Panc1 (cell line): ENCODE measurements around the gene MAP2K5. TPM values are rescaled to one million over a fixed set of nuclear protein-coding genes. Genes with fewer than 3 reads are reported as not detected.

Experiments
- ATAC-seq: fragments of 200-7000 bp; cut with Tn5 transposase; 2 replicates; pipeline ENCODE4 v1.9.1; 2020; ENCODE audit warnings: mild to moderate bottlenecking, moderate library complexity
- BruUV-seq: library from RNA; stranded (reverse); fragments of 400-500 nt; replicated peaks from 2 replicates; lab custom pipeline; 2021; lab: Mats Ljungman, UMichigan
- CTCF ChIA-PET: fragments of 300-600 bp; sonication (Branson Sonifier 250); formaldehyde crosslinking; loops from one replicate; lab custom pipeline; 2022; ENCODE audit warnings: antibody characterized with exemption; lab: Charles Lee
- POLR2A ChIA-PET: fragments of 300-600 bp; sonication (Branson Sonifier 250); formaldehyde crosslinking; loops from one replicate; lab custom pipeline; 2022; ENCODE audit warnings: antibody characterized with exemption; lab: Charles Lee
- DNase-seq: peaks from one replicate; pipeline ENCODE4 v3.0.0-alpha.2; 2010; ENCODE audit warnings: low read depth, low spot score
- H3K27ac ChIP-seq: 2 replicates; pipeline ENCODE4 v1.5.1; 2011; ENCODE audit warnings: mild to moderate bottlenecking, low read length, inconsistent platforms
- H3K27me3 ChIP-seq: fragments of 200-500 bp; sonication (Bioruptor generic); 2 replicates; pipeline ENCODE4 v1.6.0; 2014; ENCODE audit warnings: low read length, inconsistent platforms; ENCODE audit not compliant: control insufficient read depth, insufficient read depth
- H3K36me3 ChIP-seq: fragments of 200-500 bp; sonication (Bioruptor generic); 2 replicates; pipeline ENCODE4 v1.5.1; 2014; ENCODE audit warnings: inconsistent platforms, mild to moderate bottlenecking, low read length, moderate library complexity; ENCODE audit not compliant: control insufficient read depth, insufficient read depth
- H3K4me1 ChIP-seq: 2 replicates; pipeline ENCODE4 v1.5.1; 2011; ENCODE audit warnings: inconsistent platforms, mild to moderate bottlenecking, low read length, moderate library complexity; ENCODE audit not compliant: control insufficient read depth, insufficient read depth
- H3K4me3 ChIP-seq, 2 experiments: 2 replicates each; pipeline ENCODE4 v1.5.1; 2011 to 2012; ENCODE audit warnings: low read depth in 2 of 2, low read length in 2 of 2, mild to moderate bottlenecking in 2 of 2, inconsistent platforms in 1 of 2, moderate library complexity in 1 of 2
- H3K9me3 ChIP-seq: fragments of 200-500 bp; sonication (Bioruptor generic); 2 replicates; pipeline ENCODE4 v1.5.1; 2014; ENCODE audit warnings: low read depth, mild to moderate bottlenecking, inconsistent platforms, low read length, moderate library complexity; ENCODE audit not compliant: control insufficient read depth, insufficient read depth
- POLR2AphosphoS5 ChIP-seq: IDR thresholded peaks from 2 replicates; pipeline ENCODE4 v1.6.1; 2012; ENCODE audit warnings: mild to moderate bottlenecking, low read depth, low read length, moderate library complexity
- SIN3A ChIP-seq: IDR thresholded peaks from 2 replicates; pipeline ENCODE4 v1.6.1; 2012; ENCODE audit warnings: low read depth, mild to moderate bottlenecking, low read length, moderate library complexity, borderline replicate concordance; ENCODE audit not compliant: insufficient read depth
- TCF7L2 ChIP-seq: IDR thresholded peaks from 2 replicates; pipeline ENCODE4 v1.6.1; 2011; ENCODE audit warnings: mild to moderate bottlenecking, low read depth, low read length, inconsistent platforms
- in situ Hi-C: cut with HindIII; loops from 2 replicates; pipeline ENCODE4 v1.10.0; 2016; ENCODE audit warnings: low sequenced_read_pairs, low pct_unique_long_range_greater_than_20kb
- intact Hi-C: fragments of 100-400 bp; cut with micrococcal nuclease; formaldehyde crosslinking; loops from one replicate; pipeline ENCODE4 v1.10.0; 2022; ENCODE audit not compliant: unreplicated experiment
- total RNA-seq: library from RNA; stranded (reverse); gene quantifications from one replicate; pipeline ENCODE4 v1.2.1, GENCODE V29; 2021; ENCODE audit not compliant: unreplicated experiment
- TF ChIP-seq, protein P1 (sequence below), 2 experiments: IDR thresholded peaks; 2 replicates each; pipeline ENCODE4 v1.6.1; 2011 to 2012; ENCODE audit warnings: low read depth in 2 of 2, control low read depth in 1 of 2, low read length in 1 of 2, mild to moderate bottlenecking in 1 of 2, moderate library complexity in 1 of 2; ENCODE audit not compliant: insufficient read depth in 1 of 2
- TF ChIP-seq, protein P2 (sequence below): fragments of 450-650 bp; IDR thresholded peaks from 2 replicates; pipeline ENCODE4 v1.5.1; 2017; ENCODE audit warnings: mild to moderate bottlenecking

MAP2K5 gene
- total RNA-seq, 1 experiment from 2014 or later = 18.3 TPM

DNA sequence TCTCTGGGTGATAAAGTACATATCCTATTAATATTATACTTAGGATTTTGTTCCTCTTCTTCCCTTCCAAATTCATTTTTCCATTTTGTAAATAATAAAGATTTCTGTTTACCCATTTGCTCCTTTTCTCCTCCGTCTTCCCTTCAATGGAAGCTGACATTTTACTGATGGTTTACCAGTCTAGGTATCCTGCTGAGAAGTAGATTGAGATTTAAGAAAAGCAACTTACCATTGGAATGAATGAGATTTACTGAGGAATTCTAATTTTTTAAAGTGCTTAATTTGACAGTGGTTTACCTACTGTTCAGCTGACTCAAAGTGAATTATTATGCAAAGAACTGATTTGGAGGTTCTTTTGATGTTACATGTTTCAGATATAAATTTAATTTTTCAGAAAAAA is 19.2 kb upstream of the MAP2K5 start:
- H3K9me3 ChIP-seq = no peaks in the 10 kb centered on the region
- TF ChIP-seq TCF7L2 (no peak), POLR2AphosphoS5 (no peak), SIN3A (no peak)
- TF ChIP-seq, protein P1, sequence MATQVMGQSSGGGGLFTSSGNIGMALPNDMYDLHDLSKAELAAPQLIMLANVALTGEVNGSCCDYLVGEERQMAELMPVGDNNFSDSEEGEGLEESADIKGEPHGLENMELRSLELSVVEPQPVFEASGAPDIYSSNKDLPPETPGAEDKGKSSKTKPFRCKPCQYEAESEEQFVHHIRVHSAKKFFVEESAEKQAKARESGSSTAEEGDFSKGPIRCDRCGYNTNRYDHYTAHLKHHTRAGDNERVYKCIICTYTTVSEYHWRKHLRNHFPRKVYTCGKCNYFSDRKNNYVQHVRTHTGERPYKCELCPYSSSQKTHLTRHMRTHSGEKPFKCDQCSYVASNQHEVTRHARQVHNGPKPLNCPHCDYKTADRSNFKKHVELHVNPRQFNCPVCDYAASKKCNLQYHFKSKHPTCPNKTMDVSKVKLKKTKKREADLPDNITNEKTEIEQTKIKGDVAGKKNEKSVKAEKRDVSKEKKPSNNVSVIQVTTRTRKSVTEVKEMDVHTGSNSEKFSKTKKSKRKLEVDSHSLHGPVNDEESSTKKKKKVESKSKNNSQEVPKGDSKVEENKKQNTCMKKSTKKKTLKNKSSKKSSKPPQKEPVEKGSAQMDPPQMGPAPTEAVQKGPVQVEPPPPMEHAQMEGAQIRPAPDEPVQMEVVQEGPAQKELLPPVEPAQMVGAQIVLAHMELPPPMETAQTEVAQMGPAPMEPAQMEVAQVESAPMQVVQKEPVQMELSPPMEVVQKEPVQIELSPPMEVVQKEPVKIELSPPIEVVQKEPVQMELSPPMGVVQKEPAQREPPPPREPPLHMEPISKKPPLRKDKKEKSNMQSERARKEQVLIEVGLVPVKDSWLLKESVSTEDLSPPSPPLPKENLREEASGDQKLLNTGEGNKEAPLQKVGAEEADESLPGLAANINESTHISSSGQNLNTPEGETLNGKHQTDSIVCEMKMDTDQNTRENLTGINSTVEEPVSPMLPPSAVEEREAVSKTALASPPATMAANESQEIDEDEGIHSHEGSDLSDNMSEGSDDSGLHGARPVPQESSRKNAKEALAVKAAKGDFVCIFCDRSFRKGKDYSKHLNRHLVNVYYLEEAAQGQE (IDR thresholded peaks at IDR 0.05; ENCODE audit: insufficient read depth in 1 of 2, low read depth in 2 of 2, low read length in 1 of 2) = no peak
- TF ChIP-seq, protein P2, sequence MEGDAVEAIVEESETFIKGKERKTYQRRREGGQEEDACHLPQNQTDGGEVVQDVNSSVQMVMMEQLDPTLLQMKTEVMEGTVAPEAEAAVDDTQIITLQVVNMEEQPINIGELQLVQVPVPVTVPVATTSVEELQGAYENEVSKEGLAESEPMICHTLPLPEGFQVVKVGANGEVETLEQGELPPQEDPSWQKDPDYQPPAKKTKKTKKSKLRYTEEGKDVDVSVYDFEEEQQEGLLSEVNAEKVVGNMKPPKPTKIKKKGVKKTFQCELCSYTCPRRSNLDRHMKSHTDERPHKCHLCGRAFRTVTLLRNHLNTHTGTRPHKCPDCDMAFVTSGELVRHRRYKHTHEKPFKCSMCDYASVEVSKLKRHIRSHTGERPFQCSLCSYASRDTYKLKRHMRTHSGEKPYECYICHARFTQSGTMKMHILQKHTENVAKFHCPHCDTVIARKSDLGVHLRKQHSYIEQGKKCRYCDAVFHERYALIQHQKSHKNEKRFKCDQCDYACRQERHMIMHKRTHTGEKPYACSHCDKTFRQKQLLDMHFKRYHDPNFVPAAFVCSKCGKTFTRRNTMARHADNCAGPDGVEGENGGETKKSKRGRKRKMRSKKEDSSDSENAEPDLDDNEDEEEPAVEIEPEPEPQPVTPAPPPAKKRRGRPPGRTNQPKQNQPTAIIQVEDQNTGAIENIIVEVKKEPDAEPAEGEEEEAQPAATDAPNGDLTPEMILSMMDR = no peak
- H3K27ac ChIP-seq = 0 out of 2 replicates have a peak overlapping the region, but pooled peaks have one; percentile 86
- peaks cover 15% of the 10 kb centered on the region for H3K4me1 ChIP-seq
- DNase-seq (no peak), ATAC-seq (no peak)
- no TSS peak for BruUV-seq
- in situ Hi-C loops = no loop called here
- CTCF ChIA-PET = no interaction called here
- H3K27me3 ChIP-seq = no peaks in the 10 kb centered on the region
- H3K36me3 ChIP-seq = peaks cover 2% of the 10 kb centered on the region; the same call in 1 of the 2 replicates
- intact Hi-C loops = loop anchor here (5.0 kb wide), 1 partner anchor 314 kb away; no protein-coding TSS in a partner anchor
- POLR2A ChIA-PET = no interaction called here
- H3K4me3 ChIP-seq = peak overlapping the region in 1 of 2 experiments; percentile 84; a peak in 1 of 4 replicates

DNA sequence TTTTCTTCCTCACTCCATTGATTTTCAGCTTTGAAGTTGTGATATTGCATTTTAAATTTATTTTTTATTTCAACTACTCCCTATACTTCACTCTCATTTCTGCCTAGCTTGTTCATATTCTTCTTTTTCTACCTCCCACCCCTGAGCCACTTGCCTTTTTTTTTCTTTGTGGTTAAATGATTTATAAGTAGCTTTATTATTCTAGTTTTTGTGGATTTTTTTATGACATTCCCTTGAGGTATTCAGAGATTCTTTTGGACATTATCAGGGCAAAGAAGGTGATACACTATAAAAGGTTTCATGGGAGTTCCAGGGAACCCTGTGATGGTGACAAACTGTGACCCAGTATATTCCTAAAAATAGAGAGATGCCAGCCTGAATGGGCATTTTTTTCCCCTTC is 18.3 kb upstream of the MAP2K5 start:
- no TSS peak for BruUV-seq
- in situ Hi-C loops = no loop called here
- intact Hi-C loops = loop anchor here (5.0 kb wide), 1 partner anchor 313 kb away; no protein-coding TSS in a partner anchor
- H3K9me3 ChIP-seq = no peaks in the 10 kb centered on the region
- no peak overlapping the region for H3K4me3 ChIP-seq
- DNase-seq = no peak
- ATAC-seq = no peak
- ChIA-PET CTCF (no interaction called here), POLR2A (interaction anchor here (0.6 kb wide), 1 partner anchor 482 kb away, joined by 4 read pairs; no protein-coding TSS in a partner anchor)
- H3K27me3 ChIP-seq = no peaks in the 10 kb centered on the region
- H3K4me1 ChIP-seq = peaks cover 15% of the 10 kb centered on the region
- peaks cover 3% of the 10 kb centered on the region; the same call in 1 of the 2 replicates for H3K36me3 ChIP-seq
- TF ChIP-seq SIN3A (no peak), POLR2AphosphoS5 (no peak), TCF7L2 (no peak)
- TF ChIP-seq, protein P2 = no peak
- TF ChIP-seq, protein P1 (IDR thresholded peaks at IDR 0.05; ENCODE audit: insufficient read depth in 1 of 2, low read depth in 2 of 2, low read length in 1 of 2) = no peak
- H3K27ac ChIP-seq = no peak overlapping the region; the same call in 1 of the 2 replicates
